CD4-positive, alpha-beta T cell (primary cell): ENCODE measurements around the gene COL15A1. TPM values are rescaled to one million over a fixed set of nuclear protein-coding genes. Genes with fewer than 3 reads are reported as not detected.

Experiments used
- ATAC-seq: fragments of 200-7000 bp; cut with Tn5 transposase; one replicate; pipeline ENCODE4 v1.10.0; 2022; ENCODE audit warnings: mild to moderate bottlenecking; ENCODE audit not compliant: poor library complexity
- CTCF ChIA-PET: fragments of 350-600 bp; sonication (Branson Sonifier 250); formaldehyde crosslinking; loops from one replicate; lab custom pipeline; 2021; ENCODE audit warnings: antibody characterized with exemption, inconsistent platforms; lab: Charles Lee
- POLR2A ChIA-PET: fragments of 350-600 bp; sonication (Branson Sonifier 250); formaldehyde crosslinking; loops from one replicate; lab custom pipeline; 2021; ENCODE audit warnings: antibody characterized with exemption, inconsistent platforms; lab: Charles Lee
- DNase-seq, 14 experiments: peaks; one replicate each; pipeline ENCODE4 v3.0.0-alpha.2; 2013 to 2020; ENCODE audit warnings: mixed read lengths in 2 of 14
- H3K27ac ChIP-seq, 2 donors: one replicate each; pipeline versions ENCODE4 v1.5.1 to v1.7.0; 2013; ENCODE audit warnings: low read length in 2 of 2, low read depth in 1 of 2, mild to moderate bottlenecking in 1 of 2
- H3K27me3 ChIP-seq, 2 experiments: 1 replicate in 1 of 2; 2 replicates in 1 of 2; pipeline versions ENCODE4 v1.6.1 to v1.7.0; 2013; ENCODE audit warnings: low read length in 2 of 2, control low read depth in 1 of 2, mild to moderate bottlenecking in 1 of 2, moderate library complexity in 1 of 2; ENCODE audit not compliant: insufficient read depth in 2 of 2, control insufficient read depth in 1 of 2
- H3K36me3 ChIP-seq: one replicate; pipeline ENCODE4 v1.6.1; 2013; ENCODE audit warnings: low read length, control low read depth; ENCODE audit not compliant: insufficient read depth
- H3K4me1 ChIP-seq: one replicate; pipeline ENCODE4 v1.6.1; 2013; ENCODE audit warnings: low read length, control low read depth; ENCODE audit not compliant: insufficient read depth
- H3K4me3 ChIP-seq: one replicate; pipeline ENCODE4 v1.5.1; 2013; ENCODE audit warnings: mild to moderate bottlenecking, low read length, moderate library complexity
- H3K9me3 ChIP-seq, 2 experiments: 1 replicate in 1 of 2; 2 replicates in 1 of 2; pipeline versions ENCODE4 v1.6.1 to v1.7.0; 2013; ENCODE audit warnings: low read length in 2 of 2, mild to moderate bottlenecking in 2 of 2, control low read depth in 1 of 2, moderate library complexity in 1 of 2; ENCODE audit not compliant: control insufficient read depth in 1 of 2, insufficient read depth in 1 of 2
- H3K27ac Mint-ChIP-seq: one replicate; pipeline ENCODE4 v1.8.0; 2020; ENCODE audit warnings: mixed read lengths
- H3K27me3 Mint-ChIP-seq: one replicate; pipeline ENCODE4 v1.8.0; 2021; ENCODE audit warnings: mixed read lengths
- H3K36me3 Mint-ChIP-seq: one replicate; pipeline ENCODE4 v1.8.0; 2021; ENCODE audit warnings: low read depth, mixed read lengths
- H3K4me1 Mint-ChIP-seq: one replicate; pipeline ENCODE4 v1.8.0; 2021; ENCODE audit warnings: low read depth, mixed read lengths
- H3K4me3 Mint-ChIP-seq: one replicate; pipeline ENCODE4 v1.8.0; 2020; ENCODE audit warnings: mild to moderate bottlenecking, mixed read lengths
- H3K9me3 Mint-ChIP-seq: one replicate; pipeline ENCODE4 v1.8.0; 2020; ENCODE audit warnings: mixed read lengths
- intact Hi-C, 2 experiments: fragments of 100-400 bp; cut with DNase I in 1 of 2; cut with micrococcal nuclease in 1 of 2; formaldehyde crosslinking; loops; one replicate each; pipeline versions ENCODE4 v1.15.1 to v1.9.0; 2023 to 2025; cut with DNase I, micrococcal nuclease
- total RNA-seq, 174 experiments: library from RNA in 2 of 174; stranded (reverse) in 2 of 174; gene quantifications; one replicate each; pipeline ENCODE4 v1.2.3 and lab custom pipeline; 2021 to 2026
- TF ChIP-seq, protein P1 (sequence below): fragments of 200-600 bp; IDR thresholded peaks from one replicate; pipeline ENCODE4 v1.8.0; 2022; ENCODE audit warnings: antibody characterized with exemption, mild to moderate bottlenecking

Gene COL15A1
- total RNA-seq, 2 experiments from 2014 or later = not detected

DNA sequence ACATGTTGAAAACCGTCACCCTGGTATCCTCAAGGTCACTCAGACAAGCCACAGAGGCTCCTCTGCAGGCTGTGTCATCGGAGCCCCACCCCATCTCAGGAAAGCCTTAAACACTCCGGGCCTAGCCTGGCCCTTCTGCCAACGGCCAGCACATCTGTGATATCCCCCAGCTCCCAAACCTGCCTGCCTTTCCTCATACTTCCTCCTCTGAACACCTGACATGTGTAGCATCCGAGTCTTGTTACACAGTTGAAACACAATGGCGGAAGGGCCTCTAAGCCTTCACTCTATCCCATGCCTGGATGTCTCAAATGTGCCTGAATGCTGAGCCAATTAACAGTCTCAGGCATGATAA is 128.3 kb downstream of the COL15A1 start:
- no peaks in the 10 kb centered on the region for H3K27me3 Mint-ChIP-seq
- CTCF ChIA-PET = no interaction called here
- no peak for ATAC-seq
- H3K4me3 Mint-ChIP-seq = no peak overlapping the region
- TF ChIP-seq, protein P1, sequence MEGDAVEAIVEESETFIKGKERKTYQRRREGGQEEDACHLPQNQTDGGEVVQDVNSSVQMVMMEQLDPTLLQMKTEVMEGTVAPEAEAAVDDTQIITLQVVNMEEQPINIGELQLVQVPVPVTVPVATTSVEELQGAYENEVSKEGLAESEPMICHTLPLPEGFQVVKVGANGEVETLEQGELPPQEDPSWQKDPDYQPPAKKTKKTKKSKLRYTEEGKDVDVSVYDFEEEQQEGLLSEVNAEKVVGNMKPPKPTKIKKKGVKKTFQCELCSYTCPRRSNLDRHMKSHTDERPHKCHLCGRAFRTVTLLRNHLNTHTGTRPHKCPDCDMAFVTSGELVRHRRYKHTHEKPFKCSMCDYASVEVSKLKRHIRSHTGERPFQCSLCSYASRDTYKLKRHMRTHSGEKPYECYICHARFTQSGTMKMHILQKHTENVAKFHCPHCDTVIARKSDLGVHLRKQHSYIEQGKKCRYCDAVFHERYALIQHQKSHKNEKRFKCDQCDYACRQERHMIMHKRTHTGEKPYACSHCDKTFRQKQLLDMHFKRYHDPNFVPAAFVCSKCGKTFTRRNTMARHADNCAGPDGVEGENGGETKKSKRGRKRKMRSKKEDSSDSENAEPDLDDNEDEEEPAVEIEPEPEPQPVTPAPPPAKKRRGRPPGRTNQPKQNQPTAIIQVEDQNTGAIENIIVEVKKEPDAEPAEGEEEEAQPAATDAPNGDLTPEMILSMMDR = no peak
- peaks cover 71% of the 10 kb centered on the region for H3K4me1 Mint-ChIP-seq
- no peak overlapping the region for H3K27ac Mint-ChIP-seq
- no peaks in the 10 kb centered on the region for H3K9me3 Mint-ChIP-seq
- peaks cover 41% of the 10 kb centered on the region for H3K4me1 ChIP-seq
- no peak for DNase-seq
- H3K27me3 ChIP-seq = no peaks in the 10 kb centered on the region
- no peak overlapping the region for H3K27ac ChIP-seq
- peaks cover 0 to 3% of the 10 kb centered on the region in 2 experiments for H3K9me3 ChIP-seq
- POLR2A ChIA-PET = interaction anchor here (0.6 to 1.2 kb wide), 2 partner anchors 9 to 74 kb away, joined by 4 to 5 read pairs; no protein-coding TSS in a partner anchor
- no peak overlapping the region for H3K4me3 ChIP-seq
- intact Hi-C loops = no loop called here
- H3K36me3 Mint-ChIP-seq = no peaks in the 10 kb centered on the region
- H3K36me3 ChIP-seq = no peaks in the 10 kb centered on the region

DNA sequence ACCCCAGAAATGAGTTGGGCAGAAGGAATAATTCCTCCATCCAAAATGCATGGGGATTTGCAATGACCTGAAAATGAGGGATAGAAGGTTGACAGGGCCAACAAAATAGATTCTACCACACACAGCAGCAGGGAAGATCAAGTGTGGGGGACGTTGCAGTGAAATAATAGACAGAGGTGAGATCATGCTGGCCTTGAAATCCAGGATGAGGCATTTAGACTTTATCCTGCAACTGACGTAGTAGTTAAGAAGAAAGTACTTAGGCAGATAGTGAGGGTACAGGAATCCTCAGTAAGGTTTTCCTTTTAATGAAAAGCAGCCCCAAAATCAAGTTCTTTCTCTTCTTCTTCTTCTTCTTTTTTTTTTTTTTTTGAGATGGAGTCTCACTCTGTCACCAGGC is 129.6 kb downstream of the COL15A1 start:
- Mint-ChIP-seq H3K27ac (no peak overlapping the region), H3K9me3 (no peaks in the 10 kb centered on the region), H3K27me3 (no peaks in the 10 kb centered on the region), H3K4me3 (no peak overlapping the region), H3K36me3 (no peaks in the 10 kb centered on the region), H3K4me1 (peaks cover 75% of the 10 kb centered on the region)
- Histone ChIP-seq H3K9me3 (peaks cover 0 to 3% of the 10 kb centered on the region in 2 experiments), H3K36me3 (no peaks in the 10 kb centered on the region), H3K4me1 (peaks cover 49% of the 10 kb centered on the region), H3K4me3 (no peak overlapping the region), H3K27ac (no peak overlapping the region), H3K27me3 (no peaks in the 10 kb centered on the region)
- CTCF ChIA-PET = no interaction called here
- no peak for ATAC-seq
- intact Hi-C loops = no loop called here
- TF ChIP-seq, protein P1 = no peak
- DNase-seq = no peak
- POLR2A ChIA-PET = no interaction called here

DNA sequence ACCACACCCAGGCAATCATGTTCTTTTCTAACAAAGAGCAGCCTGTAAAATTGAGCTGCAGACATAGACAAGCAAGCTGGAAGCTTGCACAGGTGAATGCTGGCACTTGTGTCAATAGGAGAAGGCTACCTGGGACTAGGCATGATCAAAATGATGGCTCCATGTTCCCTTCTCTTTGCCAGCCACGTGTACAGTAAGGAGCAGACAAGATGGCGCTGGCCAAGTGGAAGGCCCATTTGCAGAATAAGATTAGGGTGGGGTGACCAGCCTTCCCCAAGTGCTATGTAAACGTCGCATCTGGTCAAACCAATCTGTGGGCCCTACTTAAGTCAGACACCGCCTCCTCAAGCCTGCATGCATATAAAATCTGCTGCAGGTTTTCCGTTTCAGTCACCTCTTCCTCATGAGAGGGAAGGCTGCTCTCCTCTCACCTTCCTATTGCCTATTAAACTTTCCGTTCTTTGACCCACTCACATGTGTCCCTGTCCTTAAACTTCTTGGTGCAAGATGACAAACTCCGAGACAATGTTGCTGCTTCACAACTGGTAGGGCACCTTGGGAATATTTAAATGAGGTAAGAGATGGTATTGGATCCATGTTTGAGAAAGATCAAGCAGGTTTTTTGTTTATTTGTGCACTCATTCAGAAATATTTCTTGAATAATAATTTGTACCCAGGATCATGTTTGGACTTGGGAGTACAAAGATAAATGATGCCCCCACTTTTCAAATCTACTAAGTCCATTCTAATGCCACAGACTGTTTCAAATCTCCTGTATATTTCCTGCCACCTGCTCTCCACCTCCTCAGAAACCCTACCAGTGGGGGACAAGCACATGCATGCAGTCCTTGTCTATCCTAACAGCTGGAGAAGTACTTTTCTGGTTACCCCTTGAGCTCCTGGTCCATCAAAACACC is 130.5 kb downstream of the COL15A1 start:
- CTCF ChIA-PET = no interaction called here
- no peaks in the 10 kb centered on the region for H3K36me3 Mint-ChIP-seq

More for the DNA sequence above, 130.5 kb downstream of the COL15A1 start:
- Mint-ChIP-seq H3K4me3 (no peak overlapping the region), H3K27ac (no peak overlapping the region), H3K9me3 (no peaks in the 10 kb centered on the region), H3K27me3 (no peaks in the 10 kb centered on the region), H3K4me1 (peaks cover 75% of the 10 kb centered on the region)
- POLR2A ChIA-PET = interaction anchor here (1.2 to 3.0 kb wide), 2 partner anchors 16 to 39 kb away, joined by 4 to 38 read pairs; no protein-coding TSS in a partner anchor
- H3K36me3 ChIP-seq = no peaks in the 10 kb centered on the region
- H3K9me3 ChIP-seq = peaks cover 0 to 3% of the 10 kb centered on the region in 2 experiments
- intact Hi-C loops = loop anchor here in 1 of 2 experiments (2.0 kb wide), 1 partner anchor 13 kb away; no protein-coding TSS in a partner anchor
- no peak overlapping the region for H3K4me3 ChIP-seq
- peaks cover 45% of the 10 kb centered on the region for H3K4me1 ChIP-seq
- DNase-seq (no peak), ATAC-seq (no peak)
- H3K27me3 ChIP-seq = no peaks in the 10 kb centered on the region
- no peak overlapping the region for H3K27ac ChIP-seq
- TF ChIP-seq, protein P1 = no peak
